Colonic mucosa (tissue), 4 donors: Measurements from ENCODE around the gene SYNE4. TPM values are rescaled to one million over a fixed set of nuclear protein-coding genes. Genes with fewer than 3 reads are reported as not detected.

ENCODE experiments used
- DNase-seq: peaks from one replicate; pipeline ENCODE4 v3.0.0-alpha.2; 2020
- H3K27ac ChIP-seq: fragments of 200-600 bp; one replicate; pipeline ENCODE4 v1.8.0; 2021
- H3K27me3 ChIP-seq: fragments of 200-600 bp; one replicate; pipeline ENCODE4 v1.8.0; 2021
- H3K36me3 ChIP-seq: fragments of 200-600 bp; one replicate; pipeline ENCODE4 v1.8.0; 2021
- H3K4me1 ChIP-seq: fragments of 200-600 bp; one replicate; pipeline ENCODE4 v1.8.0; 2021; ENCODE audit warnings: mild to moderate bottlenecking
- H3K4me3 ChIP-seq: fragments of 200-600 bp; one replicate; pipeline ENCODE4 v1.8.0; 2021
- H3K9ac ChIP-seq, 2 donors: one replicate each; pipeline ENCODE4 v1.7.0; 2013; ENCODE audit warnings: control low read depth in 2 of 2, low read depth in 2 of 2, low read length in 2 of 2
- H3K9me3 ChIP-seq: fragments of 200-600 bp; one replicate; pipeline ENCODE4 v1.8.0; 2021
- intact Hi-C: fragments of 100-400 bp; cut with DNase I; formaldehyde crosslinking; loops from one replicate; pipeline ENCODE4 v1.14.1; 2022
- total RNA-seq, 2 donors: library from RNA; stranded (reverse); fragmentation: NEBNext Ultra II Directional in 1 of 2; extraction: Animal tissue kit (Norgen Biotek cat#: 25700) in 1 of 2; gene quantifications; one replicate each; pipeline ENCODE4 v1.2.1, GENCODE V29; 2021
- TF ChIP-seq, protein P1 (sequence below): fragments of 200-600 bp; IDR thresholded peaks from one replicate; pipeline ENCODE4 v1.8.0; 2022; ENCODE audit warnings: antibody characterized with exemption, mild to moderate bottlenecking
- donor health status: healthy.
- donor health status: DM: no; HTN: no; CAD: no.
- donor health status: DM: no; HTN: no; CAD: no.

SYNE4 gene
- total RNA-seq, 2 donors from 2014 or later = 9.3 to 10.1 TPM

DNA sequence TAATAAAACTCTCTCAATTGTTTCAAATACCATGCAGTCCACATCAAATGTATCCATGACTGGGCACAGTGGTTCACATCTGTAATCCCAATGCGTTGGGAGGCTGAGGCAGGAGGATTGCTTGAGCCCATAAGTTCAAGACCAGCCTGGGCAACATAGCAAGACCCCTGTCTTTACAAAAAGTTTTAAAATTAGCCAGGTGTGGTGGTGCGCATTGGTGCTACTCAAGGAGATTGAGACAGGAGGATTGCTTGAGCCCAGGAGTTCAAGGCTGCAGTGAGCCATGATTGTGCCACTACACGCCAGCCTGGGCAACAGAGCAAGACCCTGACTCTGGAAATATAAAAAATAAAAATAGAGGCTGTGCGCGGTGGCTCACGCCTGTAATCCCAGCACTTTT lies 19.1 kb upstream of the SYNE4 start:
- Histone ChIP-seq H3K4me1 (no peaks in the 10 kb centered on the region), H3K9ac (no peak overlapping the region), H3K27ac (no peak overlapping the region), H3K36me3 (no peaks in the 10 kb centered on the region), H3K4me3 (no peak overlapping the region), H3K9me3 (no peaks in the 10 kb centered on the region), H3K27me3 (no peaks in the 10 kb centered on the region)
- no peak for DNase-seq
- intact Hi-C loops = no loop called here
- TF ChIP-seq, protein P1, sequence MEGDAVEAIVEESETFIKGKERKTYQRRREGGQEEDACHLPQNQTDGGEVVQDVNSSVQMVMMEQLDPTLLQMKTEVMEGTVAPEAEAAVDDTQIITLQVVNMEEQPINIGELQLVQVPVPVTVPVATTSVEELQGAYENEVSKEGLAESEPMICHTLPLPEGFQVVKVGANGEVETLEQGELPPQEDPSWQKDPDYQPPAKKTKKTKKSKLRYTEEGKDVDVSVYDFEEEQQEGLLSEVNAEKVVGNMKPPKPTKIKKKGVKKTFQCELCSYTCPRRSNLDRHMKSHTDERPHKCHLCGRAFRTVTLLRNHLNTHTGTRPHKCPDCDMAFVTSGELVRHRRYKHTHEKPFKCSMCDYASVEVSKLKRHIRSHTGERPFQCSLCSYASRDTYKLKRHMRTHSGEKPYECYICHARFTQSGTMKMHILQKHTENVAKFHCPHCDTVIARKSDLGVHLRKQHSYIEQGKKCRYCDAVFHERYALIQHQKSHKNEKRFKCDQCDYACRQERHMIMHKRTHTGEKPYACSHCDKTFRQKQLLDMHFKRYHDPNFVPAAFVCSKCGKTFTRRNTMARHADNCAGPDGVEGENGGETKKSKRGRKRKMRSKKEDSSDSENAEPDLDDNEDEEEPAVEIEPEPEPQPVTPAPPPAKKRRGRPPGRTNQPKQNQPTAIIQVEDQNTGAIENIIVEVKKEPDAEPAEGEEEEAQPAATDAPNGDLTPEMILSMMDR = no peak

DNA sequence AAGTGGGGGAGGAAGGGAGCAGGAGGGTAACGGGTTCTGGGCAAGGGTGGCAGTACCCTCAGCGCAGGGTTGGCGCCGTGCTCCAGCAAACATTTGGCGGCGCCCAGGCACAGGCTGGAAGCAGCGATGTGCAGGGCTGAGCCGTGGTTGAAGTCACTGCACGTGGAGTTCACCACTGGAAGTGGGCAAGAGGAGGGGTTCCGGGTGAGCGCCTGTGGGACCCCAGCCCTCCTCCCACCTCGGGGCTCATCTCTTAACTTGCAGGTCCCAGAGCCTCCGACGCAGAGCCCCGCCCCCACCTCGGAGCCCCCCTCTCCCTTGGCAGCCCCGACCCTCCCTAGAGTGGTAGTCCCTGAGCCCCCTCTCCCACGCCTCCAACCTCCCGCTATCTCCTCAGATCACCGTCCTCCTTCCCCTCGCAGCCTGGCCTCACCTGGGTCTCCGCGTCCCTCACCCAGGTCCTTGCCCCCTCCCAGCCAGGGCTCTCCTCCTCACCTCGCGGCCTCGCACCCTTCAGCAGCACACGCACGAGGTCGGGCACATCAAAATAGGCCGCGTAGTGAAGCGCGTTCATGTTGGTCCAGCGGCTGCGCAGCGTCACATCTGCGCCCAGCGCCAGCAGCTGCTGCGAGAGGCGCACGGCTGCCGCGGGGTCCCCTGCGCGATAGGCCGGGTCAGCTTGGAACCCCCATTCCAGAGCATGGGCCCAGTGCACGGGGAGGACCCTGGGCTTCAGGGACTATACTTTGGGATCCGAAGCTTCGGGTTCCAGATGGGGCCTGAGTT lies 17.7 kb upstream of the SYNE4 start:
- Histone ChIP-seq H3K4me3 (no peak overlapping the region), H3K9ac (no peak overlapping the region), H3K4me1 (no peaks in the 10 kb centered on the region), H3K27me3 (no peaks in the 10 kb centered on the region), H3K9me3 (no peaks in the 10 kb centered on the region), H3K36me3 (no peaks in the 10 kb centered on the region), H3K27ac (no peak overlapping the region)
- TF ChIP-seq, protein P1 = no peak
- intact Hi-C loops = no loop called here
- DNase-seq = no peak

DNA sequence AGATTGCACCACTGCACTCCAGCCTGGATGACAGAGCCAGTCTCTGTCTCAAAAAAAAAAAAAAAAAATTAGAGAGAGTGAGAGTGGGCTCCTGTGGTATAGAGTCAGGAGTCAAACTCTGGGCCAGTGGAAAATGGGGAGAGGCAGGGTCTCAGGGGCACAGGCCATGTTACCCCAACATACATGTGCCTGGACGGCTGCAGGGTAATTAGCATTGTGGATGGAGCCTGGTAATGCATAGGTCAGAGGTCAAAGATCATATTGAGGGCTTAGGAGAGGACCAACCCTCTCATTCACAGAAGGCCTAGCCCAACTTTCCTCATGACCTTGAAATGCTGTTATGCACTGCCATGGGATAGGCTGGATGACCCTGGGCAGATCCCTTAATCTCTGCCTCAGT lies 16.9 kb upstream of the SYNE4 start:
- no peak overlapping the region for H3K9ac ChIP-seq
- no peak overlapping the region for H3K4me3 ChIP-seq
- no peak for DNase-seq
- no peaks in the 10 kb centered on the region for H3K4me1 ChIP-seq
- H3K27ac ChIP-seq = no peak overlapping the region
- no peaks in the 10 kb centered on the region for H3K27me3 ChIP-seq
- TF ChIP-seq, protein P1 = no peak
- no peaks in the 10 kb centered on the region for H3K9me3 ChIP-seq
- intact Hi-C loops = no loop called here
- H3K36me3 ChIP-seq = no peaks in the 10 kb centered on the region

GRCh38 chr19:36023432-36023831 lies 14.8 kb upstream of the SYNE4 start:
- intact Hi-C loops = no loop called here
- Histone ChIP-seq H3K36me3 (no peaks in the 10 kb centered on the region), H3K4me1 (no peaks in the 10 kb centered on the region), H3K4me3 (no peak overlapping the region), H3K27me3 (no peaks in the 10 kb centered on the region), H3K9ac (no peak overlapping the region), H3K9me3 (no peaks in the 10 kb centered on the region), H3K27ac (no peak overlapping the region)
- TF ChIP-seq, protein P1 = no peak
- no peak for DNase-seq

DNA sequence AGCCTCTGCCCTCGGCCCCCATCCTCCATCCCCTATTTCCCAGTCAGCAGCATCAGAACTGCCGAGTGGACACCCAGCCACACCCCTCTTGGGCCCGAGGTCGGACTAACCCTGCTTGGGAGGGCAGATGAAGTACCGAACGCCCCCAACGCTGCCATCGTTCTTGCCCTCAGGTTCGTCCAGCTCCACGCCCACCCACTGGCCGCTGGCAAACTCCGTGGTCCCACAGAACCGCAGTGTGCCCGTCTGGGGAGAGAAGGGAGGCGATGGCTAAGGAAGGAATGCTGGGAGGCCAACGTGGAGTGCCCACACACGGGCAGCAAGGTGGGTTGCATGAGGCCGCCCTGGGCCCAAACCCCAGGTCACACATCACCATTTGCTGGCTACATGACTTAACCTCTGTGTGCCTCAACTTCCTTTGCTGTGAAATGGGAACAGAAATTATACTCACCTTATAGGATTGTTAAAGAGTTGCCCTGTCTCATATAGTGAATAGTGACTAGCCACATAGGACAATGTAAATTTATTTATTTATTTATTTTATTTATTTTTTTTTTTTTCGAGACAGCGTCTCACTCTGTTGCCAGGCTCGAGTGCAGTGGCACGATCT lies 10.6 kb upstream of the SYNE4 start:
- Histone ChIP-seq H3K27me3 (no peaks in the 10 kb centered on the region), H3K27ac (no peak overlapping the region), H3K4me1 (peaks cover 4% of the 10 kb centered on the region), H3K4me3 (no peak overlapping the region), H3K9ac (no peak overlapping the region), H3K9me3 (no peaks in the 10 kb centered on the region), H3K36me3 (no peaks in the 10 kb centered on the region)
- TF ChIP-seq, protein P1 = no peak
- no peak for DNase-seq
- intact Hi-C loops = loop anchor here (10.0 kb wide), 1 partner anchor 96 kb away; the partner anchor contains the start of genes OVOL3, POLR2I and TBCB
